GM06990 (cell line): ENCODE measurements around the gene CDC5L.

Experiments used
- DNase-seq: peaks from one replicate; pipeline ENCODE4 v3.0.0-alpha.2; 2011; ENCODE audit not compliant: insufficient read length; ENCODE audit errors: extremely low read depth
- H3K27me3 ChIP-seq: replicated peaks from 2 replicates; pipeline ENCODE4 v1.6.0; 2011; ENCODE audit warnings: low read length; ENCODE audit not compliant: control insufficient read depth, insufficient read depth
- H3K36me3 ChIP-seq: 2 replicates; pipeline ENCODE4 v1.5.1; 2011; ENCODE audit warnings: low read length; ENCODE audit not compliant: control insufficient read depth, insufficient read depth
- H3K4me3 ChIP-seq: replicated peaks from 2 replicates; pipeline ENCODE4 v1.5.1; 2011; ENCODE audit warnings: low read depth, mild to moderate bottlenecking, control low read depth, low read length
- CTCF ChIP-seq: IDR thresholded peaks from 2 replicates; pipeline ENCODE4 v1.5.1; 2011; ENCODE audit warnings: low read length, control low read depth, mild to moderate bottlenecking, inconsistent platforms; ENCODE audit not compliant: insufficient read depth, poor library complexity, severe bottlenecking

CDC5L gene

GRCh38 chr6:44451803-44452695 is 64.5 kb downstream of the CDC5L start:
- H3K4me3 ChIP-seq, result no peak overlapping the region
- no peak for DNase-seq
- H3K36me3 ChIP-seq, result peaks cover 2% of the 10 kb centered on the region
- H3K27me3 ChIP-seq, result no peaks in the 10 kb centered on the region
- TF ChIP-seq CTCF, result no peak

- Histone ChIP-seq H3K36me3 (peaks cover 2% of the 10 kb centered on the region), H3K4me3 (no peak overlapping the region), H3K27me3 (no peaks in the 10 kb centered on the region; the same call in 1 of the 2 replicates)
- no peak for TF ChIP-seq CTCF
- no peak for DNase-seq
Observed at GRCh38 chr6:44452725-44453124, 65.2 kb downstream of the CDC5L start.

- Histone ChIP-seq H3K36me3 (peaks cover 2% of the 10 kb centered on the region), H3K4me3 (no peak overlapping the region), H3K27me3 (no peaks in the 10 kb centered on the region; the same call in 1 of the 2 replicates)
- DNase-seq, result no peak
- TF ChIP-seq CTCF, result no peak
Observed at GRCh38 chr6:44453146-44453545, 65.6 kb downstream of the CDC5L start.

GRCh38 chr6:44454198-44454597 is 66.7 kb downstream of the CDC5L start:
- H3K4me3 ChIP-seq, result no peak overlapping the region
- no peak for DNase-seq
- peaks cover 2% of the 10 kb centered on the region for H3K36me3 ChIP-seq
- H3K27me3 ChIP-seq, result no peaks in the 10 kb centered on the region; the same call in 1 of the 2 replicates
- no peak for TF ChIP-seq CTCF

- H3K4me3 ChIP-seq, result no peak overlapping the region
- no peaks in the 10 kb centered on the region; the same call in 1 of the 2 replicates for H3K27me3 ChIP-seq
- peak; percentile 23 for DNase-seq
- peak; percentile 88 for TF ChIP-seq CTCF
- peaks cover 2% of the 10 kb centered on the region for H3K36me3 ChIP-seq
Observed at GRCh38 chr6:44456070-44456965, 68.8 kb downstream of the CDC5L start.
